H9 (cell line): ENCODE measurements around the gene AMPH. TPM values are rescaled to one million over a fixed set of nuclear protein-coding genes. Genes with fewer than 3 reads are reported as not detected.
"Not testable (repeated sequence)": the region's sequence is repeated elsewhere in the genome, so short reads cannot be mapped to it uniquely, and the experiment has no call there.

Experiments used
- DNase-seq: peaks from one replicate; pipeline ENCODE4 v3.0.0-alpha.2; 2017
- H2AFZ ChIP-seq: one replicate; pipeline ENCODE4 v1.6.1; 2013; ENCODE audit warnings: mild to moderate bottlenecking, low read length, control low read depth, moderate library complexity
- H2AK5ac ChIP-seq: 2 replicates; pipeline ENCODE4 v1.6.1; 2013; ENCODE audit warnings: low read length, control low read depth, mixed read lengths; ENCODE audit not compliant: insufficient read length
- H2BK120ac ChIP-seq: one replicate; pipeline ENCODE4 v1.6.1; 2013; ENCODE audit warnings: low read depth, mild to moderate bottlenecking, low read length, control low read depth, inconsistent platforms; ENCODE audit not compliant: poor library complexity, severe bottlenecking
- H2BK12ac ChIP-seq: 2 replicates; pipeline ENCODE4 v1.6.1; 2013; ENCODE audit warnings: low read length, control low read depth, mixed read lengths, low read depth; ENCODE audit not compliant: insufficient read length
- H2BK15ac ChIP-seq: 2 replicates; pipeline ENCODE4 v1.6.1; 2013; ENCODE audit warnings: low read depth, low read length, control low read depth
- H2BK20ac ChIP-seq: one replicate; pipeline ENCODE4 v1.6.1; 2013; ENCODE audit warnings: low read depth, mild to moderate bottlenecking, low read length, control low read depth, inconsistent platforms; ENCODE audit not compliant: poor library complexity, severe bottlenecking
- H2BK5ac ChIP-seq: 2 replicates; pipeline ENCODE4 v1.6.1; 2013; ENCODE audit warnings: low read length, control low read depth, mixed read lengths; ENCODE audit not compliant: insufficient read length
- H3K14ac ChIP-seq: 2 replicates; pipeline ENCODE4 v1.6.1; 2013; ENCODE audit warnings: low read length, control low read depth; ENCODE audit not compliant: insufficient read depth
- H3K18ac ChIP-seq: 2 replicates; pipeline ENCODE4 v1.6.1; 2013; ENCODE audit warnings: low read depth, mild to moderate bottlenecking, mixed read lengths, low read length, control low read depth; ENCODE audit not compliant: insufficient read length
- H3K23ac ChIP-seq: 2 replicates; pipeline ENCODE4 v1.6.1; 2013; ENCODE audit warnings: low read length, control low read depth, mixed read lengths, low read depth; ENCODE audit not compliant: insufficient read length
- H3K23me2 ChIP-seq: 2 replicates; pipeline ENCODE4 v1.6.1; 2013; ENCODE audit warnings: low read depth, mild to moderate bottlenecking, mixed read lengths, low read length, control low read depth; ENCODE audit not compliant: insufficient read length, poor library complexity, severe bottlenecking
- H3K27ac ChIP-seq: 2 replicates; pipeline ENCODE4 v1.5.1; 2013; ENCODE audit warnings: low read length, control low read depth, mixed read lengths, low read depth; ENCODE audit not compliant: insufficient read length
- H3K27me3 ChIP-seq: 2 replicates; pipeline ENCODE4 v1.6.1; 2013; ENCODE audit warnings: low read length, control low read depth, inconsistent platforms; ENCODE audit not compliant: insufficient read depth
- H3K4ac ChIP-seq: 2 replicates; pipeline ENCODE4 v1.6.1; 2013; ENCODE audit warnings: low read depth, mild to moderate bottlenecking, control low read depth, inconsistent platforms, low read length, moderate library complexity
- H3K4me1 ChIP-seq: 2 replicates; pipeline ENCODE4 v1.6.1; 2013; ENCODE audit warnings: low read length, control low read depth, inconsistent platforms; ENCODE audit not compliant: insufficient read depth
- H3K4me2 ChIP-seq: 2 replicates; pipeline ENCODE4 v1.6.1; 2013; ENCODE audit warnings: low read length, control low read depth, mixed read lengths; ENCODE audit not compliant: insufficient read length, insufficient read depth
- H3K56ac ChIP-seq: 2 replicates; pipeline ENCODE4 v1.6.1; 2013; ENCODE audit warnings: low read depth, mild to moderate bottlenecking, mixed read lengths, low read length, control low read depth; ENCODE audit not compliant: insufficient read length
- H3K79me1 ChIP-seq: 2 replicates; pipeline ENCODE4 v1.6.1; 2013; ENCODE audit warnings: low read depth, mild to moderate bottlenecking, moderate library complexity, low read length, control low read depth, inconsistent platforms; ENCODE audit not compliant: insufficient read depth, poor library complexity, severe bottlenecking
- H3K79me2 ChIP-seq: 2 replicates; pipeline ENCODE4 v1.6.1; 2013; ENCODE audit warnings: low read length, control low read depth, inconsistent platforms; ENCODE audit not compliant: insufficient read depth
- H3K9ac ChIP-seq: 2 replicates; pipeline ENCODE4 v1.6.1; 2013; ENCODE audit warnings: low read length, control low read depth, mixed read lengths; ENCODE audit not compliant: insufficient read length; ENCODE audit errors: extremely low read depth
- H3K9me3 ChIP-seq: one replicate; pipeline ENCODE4 v1.6.1; 2013; ENCODE audit warnings: low read depth, low read length, inconsistent platforms; ENCODE audit not compliant: control insufficient read depth
- H3T11ph ChIP-seq: one replicate; pipeline ENCODE4 v1.6.1; 2013; ENCODE audit warnings: mild to moderate bottlenecking, low read length, control low read depth, inconsistent platforms
- H4K20me1 ChIP-seq: one replicate; pipeline ENCODE4 v1.6.1; 2013; ENCODE audit not compliant: control insufficient read depth, insufficient read length, insufficient read depth
- H4K5ac ChIP-seq: 2 replicates; pipeline ENCODE4 v1.6.1; 2013; ENCODE audit warnings: low read depth, mild to moderate bottlenecking, mixed read lengths, low read length, control low read depth; ENCODE audit not compliant: insufficient read length
- H4K8ac ChIP-seq: replicated peaks from 2 replicates; pipeline ENCODE4 v1.6.1; 2013; ENCODE audit warnings: low read length, control low read depth, mixed read lengths, low read depth; ENCODE audit not compliant: insufficient read length
- H4K91ac ChIP-seq: 2 replicates; pipeline ENCODE4 v1.6.1; 2013; ENCODE audit warnings: low read depth, mild to moderate bottlenecking, moderate library complexity, mixed read lengths, low read length, control low read depth; ENCODE audit not compliant: insufficient read length
- H3K27ac Mint-ChIP-seq, 3 experiments: 2 replicates in 2 of 3; 3 replicates in 1 of 3; pipeline ENCODE4 v1.8.0; 2020 to 2021; ENCODE audit warnings: mixed read lengths in 3 of 3, mild to moderate bottlenecking in 1 of 3, moderate library complexity in 1 of 3
- H3K27me3 Mint-ChIP-seq: 2 replicates; pipeline ENCODE4 v1.8.0; 2021; ENCODE audit warnings: low read depth, mild to moderate bottlenecking, moderate library complexity, mixed read lengths
- H3K36me3 Mint-ChIP-seq, 3 experiments: 2 replicates in 2 of 3; 3 replicates in 1 of 3; pipeline ENCODE4 v1.8.0; 2020 to 2021; ENCODE audit warnings: low read depth in 3 of 3, mixed read lengths in 3 of 3; ENCODE audit not compliant: insufficient read depth in 1 of 3
- H3K4me1 Mint-ChIP-seq, 2 experiments: 2 replicates each; pipeline ENCODE4 v1.8.0; 2020; ENCODE audit warnings: mixed read lengths in 2 of 2
- H3K4me3 Mint-ChIP-seq, 2 experiments: 2 replicates in 1 of 2; 3 replicates in 1 of 2; pipeline ENCODE4 v1.8.0; 2020 to 2021; ENCODE audit warnings: mild to moderate bottlenecking in 2 of 2, mixed read lengths in 2 of 2, moderate library complexity in 1 of 2
- H3K9me3 Mint-ChIP-seq, 2 experiments: 2 replicates in 1 of 2; 3 replicates in 1 of 2; pipeline ENCODE4 v1.8.0; 2020; ENCODE audit warnings: mild to moderate bottlenecking in 2 of 2, mixed read lengths in 2 of 2, moderate library complexity in 1 of 2
- WGBS: extraction: QIAGEN DNeasy Blood & Tissue Kit; methylation state at CpG from one replicate; pipeline ENCODE4 v1.1.7; 2013; ENCODE audit warnings: missing lambda C conversion rate, low lambda C conversion rate, mixed read lengths; ENCODE audit not compliant: insufficient read length; ENCODE audit errors: extremely low coverage; 5-methylcytosine and 5-hydroxymethylcytosine counted together
- total RNA-seq: library from RNA; stranded (reverse); gene quantifications from 2 replicates; pipeline ENCODE4 v1.2.1, GENCODE V29; 2021
- TF ChIP-seq, protein P1 (sequence below): fragments of 200-600 bp; sonication (generic); conservative IDR thresholded peaks from 3 replicates; pipeline ENCODE4 v1.8.0; 2021; ENCODE audit warnings: antibody characterized with exemption, mild to moderate bottlenecking

AMPH gene
- total RNA-seq, 1 experiment from 2014 or later, result 4.8 TPM

DNA sequence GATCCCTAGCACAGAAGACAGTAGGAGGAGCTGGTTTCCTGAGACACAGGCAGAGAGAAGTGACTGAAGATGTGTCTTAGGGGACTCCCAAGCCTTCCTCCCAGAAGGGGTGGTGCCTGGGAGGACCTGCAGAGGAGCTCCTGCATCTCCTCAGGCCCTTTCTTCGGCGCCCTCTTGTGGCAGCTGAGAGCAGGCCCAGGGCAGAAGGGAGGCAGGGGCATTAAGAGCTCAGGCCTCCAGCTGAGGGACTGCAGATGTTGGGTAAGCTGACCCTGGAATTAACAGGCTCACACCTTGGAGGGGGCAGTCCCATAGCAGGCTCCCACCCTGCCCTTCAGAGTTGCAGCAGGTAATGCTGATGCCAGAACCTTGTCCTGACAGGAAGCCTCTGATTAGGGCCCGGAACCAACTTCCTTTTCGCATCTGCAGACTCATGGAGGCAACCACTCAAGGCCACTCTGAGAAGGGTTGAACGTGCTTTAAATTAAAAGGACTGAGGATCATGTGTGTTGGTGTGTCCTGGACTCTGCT is 272.0 kb downstream of the AMPH start:
- H2BK5ac ChIP-seq, H4K5ac ChIP-seq, H3K23me2 ChIP-seq, H3K79me2 ChIP-seq, H3T11ph ChIP-seq, H2BK12ac ChIP-seq, H3K79me1 ChIP-seq, H3K4me1 ChIP-seq, H2AFZ ChIP-seq, H3K27me3 ChIP-seq, H4K91ac ChIP-seq, H2BK20ac ChIP-seq, H3K27ac ChIP-seq, H3K23ac ChIP-seq, H2BK120ac ChIP-seq, H3K56ac ChIP-seq, H3K36me3 Mint-ChIP-seq, H3K18ac ChIP-seq, H3K9me3 ChIP-seq, H3K27me3 Mint-ChIP-seq, H4K8ac ChIP-seq, H3K9me3 Mint-ChIP-seq, H3K14ac ChIP-seq, H3K4me3 Mint-ChIP-seq, H3K4ac ChIP-seq, H3K9ac ChIP-seq, H2BK15ac ChIP-seq, H2AK5ac ChIP-seq, H3K4me2 ChIP-seq, H4K20me1 ChIP-seq: not testable (repeated sequence)
- peaks cover 8 to 15% of the 10 kb centered on the region in 2 experiments for H3K4me1 Mint-ChIP-seq
- H3K27ac Mint-ChIP-seq, result peak overlapping the region in 1 of 3 experiments; percentile 55; a peak in 2 of 7 replicates
- TF ChIP-seq, protein P1, sequence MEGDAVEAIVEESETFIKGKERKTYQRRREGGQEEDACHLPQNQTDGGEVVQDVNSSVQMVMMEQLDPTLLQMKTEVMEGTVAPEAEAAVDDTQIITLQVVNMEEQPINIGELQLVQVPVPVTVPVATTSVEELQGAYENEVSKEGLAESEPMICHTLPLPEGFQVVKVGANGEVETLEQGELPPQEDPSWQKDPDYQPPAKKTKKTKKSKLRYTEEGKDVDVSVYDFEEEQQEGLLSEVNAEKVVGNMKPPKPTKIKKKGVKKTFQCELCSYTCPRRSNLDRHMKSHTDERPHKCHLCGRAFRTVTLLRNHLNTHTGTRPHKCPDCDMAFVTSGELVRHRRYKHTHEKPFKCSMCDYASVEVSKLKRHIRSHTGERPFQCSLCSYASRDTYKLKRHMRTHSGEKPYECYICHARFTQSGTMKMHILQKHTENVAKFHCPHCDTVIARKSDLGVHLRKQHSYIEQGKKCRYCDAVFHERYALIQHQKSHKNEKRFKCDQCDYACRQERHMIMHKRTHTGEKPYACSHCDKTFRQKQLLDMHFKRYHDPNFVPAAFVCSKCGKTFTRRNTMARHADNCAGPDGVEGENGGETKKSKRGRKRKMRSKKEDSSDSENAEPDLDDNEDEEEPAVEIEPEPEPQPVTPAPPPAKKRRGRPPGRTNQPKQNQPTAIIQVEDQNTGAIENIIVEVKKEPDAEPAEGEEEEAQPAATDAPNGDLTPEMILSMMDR, result peak; percentile 68
- WGBS, result no CpG with 5 or more reads among the region's 5 CpGs
- peak; percentile 70 for DNase-seq

- H2BK20ac ChIP-seq, H3K27me3 ChIP-seq, H2BK15ac ChIP-seq, H3K27ac ChIP-seq, H3K18ac ChIP-seq, H3K4me2 ChIP-seq, H3K9ac ChIP-seq, H3K23ac ChIP-seq, H3K56ac ChIP-seq, H2AFZ ChIP-seq, H3K14ac ChIP-seq, H3K4me3 Mint-ChIP-seq, H3K4me1 ChIP-seq, DNase-seq, H3K36me3 Mint-ChIP-seq, H4K8ac ChIP-seq, H3K9me3 ChIP-seq, H2AK5ac ChIP-seq, H3K23me2 ChIP-seq, H3K9me3 Mint-ChIP-seq, H3K27me3 Mint-ChIP-seq, H2BK5ac ChIP-seq, H4K5ac ChIP-seq, H3K79me2 ChIP-seq, H3K4ac ChIP-seq, H4K20me1 ChIP-seq, H3K79me1 ChIP-seq, H3T11ph ChIP-seq, H2BK120ac ChIP-seq, H4K91ac ChIP-seq, H2BK12ac ChIP-seq, H3K27ac Mint-ChIP-seq: not testable (repeated sequence)
- peaks cover 8 to 15% of the 10 kb centered on the region in 2 experiments for H3K4me1 Mint-ChIP-seq
- no CpG with 5 or more reads among the region's 6 CpGs for WGBS
Measured at GRCh38 chr7:38358273-38358831, 272.8 kb downstream of the AMPH start.
